Breast epithelium (tissue), 4 donors: ENCODE data around the gene ATP2B3. TPM values are rescaled to one million over a fixed set of nuclear protein-coding genes. Genes with fewer than 3 reads are reported as not detected.

Source experiments
- DNase-seq, 2 donors: peaks; one replicate each; pipeline ENCODE4 v3.0.0-alpha.2; 2019; ENCODE audit warnings: low spot score in 2 of 2
- H3K27ac ChIP-seq, 2 donors: fragments of 200-600 bp; sonication (generic) in 1 of 2; one replicate each; pipeline ENCODE4 v1.5.1; 2016 to 2019; ENCODE audit warnings: mild to moderate bottlenecking in 1 of 2
- H3K27me3 ChIP-seq, 2 donors: fragments of 200-600 bp; sonication (generic) in 1 of 2; one replicate each; pipeline versions ENCODE4 v1.5.1 to v1.6.0; 2017 to 2019; ENCODE audit warnings: control low read depth in 1 of 2, mild to moderate bottlenecking in 1 of 2
- H3K36me3 ChIP-seq: fragments of 200-600 bp; one replicate; pipeline ENCODE4 v1.5.1; 2019
- H3K4me1 ChIP-seq, 2 donors: fragments of 200-600 bp; sonication (generic); one replicate each; pipeline ENCODE4 v1.5.1; 2016 to 2019; ENCODE audit warnings: control low read depth in 1 of 2
- H3K4me3 ChIP-seq, 3 donors: fragments of 200-600 bp; sonication (generic); 1 replicate in 2 of 3; 2 replicates in 1 of 3; pipeline ENCODE4 v1.5.1; 2016 to 2019; ENCODE audit warnings: mild to moderate bottlenecking in 3 of 3, moderate library complexity in 2 of 3
- H3K9me3 ChIP-seq, 2 donors: fragments of 200-600 bp; sonication (generic) in 1 of 2; one replicate each; pipeline ENCODE4 v1.5.1; 2016 to 2019; ENCODE audit warnings: control low read depth in 1 of 2
- CTCF ChIP-seq, 3 donors: fragments of 450-650 bp; IDR thresholded peaks; one replicate each; pipeline ENCODE4 v1.5.1; 2016 to 2017; ENCODE audit warnings: antibody characterized with exemption in 3 of 3, mild to moderate bottlenecking in 3 of 3, moderate library complexity in 3 of 3
- POLR2A ChIP-seq: fragments of 450-650 bp; IDR thresholded peaks from one replicate; pipeline ENCODE4 v1.6.1; 2016; ENCODE audit warnings: antibody characterized with exemption, mild to moderate bottlenecking, moderate library complexity
- POLR2AphosphoS5 ChIP-seq, 3 donors: sonication (generic); formaldehyde crosslinking; IDR thresholded peaks; one replicate each; pipeline ENCODE4 v1.6.1; 2017; ENCODE audit warnings: antibody characterized with exemption in 3 of 3
- intact Hi-C: fragments of 100-400 bp; cut with DNase I; formaldehyde crosslinking; loops from one replicate; pipeline ENCODE4 v1.15.1; 2023; ENCODE audit warnings: low total_unique reads
- total RNA-seq, 3 donors: library from RNA; depleted of rRNA; stranded (reverse); fragments of >200 nt; gene quantifications; one replicate each; pipeline ENCODE4 v1.1.0, GENCODE V29; 2016

Gene ATP2B3
- total RNA-seq, 3 donors from 2014 or later = not detected

GRCh38 chrX:153614818-153615217 lies 97.4 kb downstream of the ATP2B3 start:
- Histone ChIP-seq H3K27me3 (peaks cover 0 to 86% of the 10 kb centered on the region in 2 donors), H3K4me3 (no peak overlapping the region), H3K9me3 (peaks cover 0 to 7% of the 10 kb centered on the region in 2 donors), H3K27ac (no peak overlapping the region), H3K4me1 (no peaks in the 10 kb centered on the region), H3K36me3 (no peaks in the 10 kb centered on the region)
- intact Hi-C loops = loop anchor here (5.0 kb wide), 1 partner anchor 832 kb away; no protein-coding TSS in a partner anchor
- TF ChIP-seq POLR2A = no peak
- TF ChIP-seq CTCF (IDR thresholded peaks at IDR 0.05) = no peak
- TF ChIP-seq POLR2AphosphoS5 (IDR thresholded peaks at IDR 0.05) = no peak
- no peak for DNase-seq

- no peak overlapping the region for H3K4me3 ChIP-seq
- no peak for DNase-seq
- TF ChIP-seq CTCF (IDR thresholded peaks at IDR 0.05) (no peak), POLR2A (no peak), POLR2AphosphoS5 (IDR thresholded peaks at IDR 0.05) (no peak)
- H3K27ac ChIP-seq = no peak overlapping the region
- peaks cover 0 to 78% of the 10 kb centered on the region in 2 donors for H3K27me3 ChIP-seq
- intact Hi-C loops = no loop called here
- no peaks in the 10 kb centered on the region for H3K9me3 ChIP-seq
- no peaks in the 10 kb centered on the region for H3K36me3 ChIP-seq
- H3K4me1 ChIP-seq = no peaks in the 10 kb centered on the region
These were observed 103.1 kb downstream of the ATP2B3 start for GRCh38 chrX:153620576-153620975.

GRCh38 chrX:153621949-153622598 lies 104.6 kb downstream of the ATP2B3 start:
- Histone ChIP-seq H3K27me3 (peaks cover 0 to 74% of the 10 kb centered on the region in 2 donors), H3K4me3 (no peak overlapping the region), H3K4me1 (no peaks in the 10 kb centered on the region), H3K9me3 (no peaks in the 10 kb centered on the region), H3K27ac (no peak overlapping the region), H3K36me3 (no peaks in the 10 kb centered on the region)
- intact Hi-C loops = no loop called here
- TF ChIP-seq POLR2A (no peak), POLR2AphosphoS5 (IDR thresholded peaks at IDR 0.05) (no peak), CTCF (IDR thresholded peaks at IDR 0.05) (no peak)
- DNase-seq = no peak

- Histone ChIP-seq H3K4me1 (no peaks in the 10 kb centered on the region), H3K4me3 (no peak overlapping the region), H3K36me3 (no peaks in the 10 kb centered on the region), H3K27ac (no peak overlapping the region), H3K9me3 (no peaks in the 10 kb centered on the region), H3K27me3 (peaks cover 0 to 75% of the 10 kb centered on the region in 2 donors)
- DNase-seq = no peak
- no peak for TF ChIP-seq POLR2AphosphoS5 (IDR thresholded peaks at IDR 0.05)
- no peak for TF ChIP-seq CTCF (IDR thresholded peaks at IDR 0.05)
- TF ChIP-seq POLR2A = no peak
- intact Hi-C loops = no loop called here
These were observed 105.3 kb downstream of the ATP2B3 start for GRCh38 chrX:153622661-153623309.

- TF ChIP-seq POLR2A (no peak), CTCF (IDR thresholded peaks at IDR 0.05) (no peak), POLR2AphosphoS5 (IDR thresholded peaks at IDR 0.05) (no peak)
- no peak for DNase-seq
- Histone ChIP-seq H3K27me3 (peaks cover 0 to 75% of the 10 kb centered on the region in 2 donors), H3K4me1 (no peaks in the 10 kb centered on the region), H3K4me3 (no peak overlapping the region), H3K9me3 (no peaks in the 10 kb centered on the region), H3K27ac (no peak overlapping the region), H3K36me3 (no peaks in the 10 kb centered on the region)
- intact Hi-C loops = no loop called here
These were observed 106.0 kb downstream of the ATP2B3 start for GRCh38 chrX:153623310-153624029.
